ENCODE results near the gene TBX21. TPM values are rescaled to one million over a fixed set of nuclear protein-coding genes. Genes with fewer than 3 reads are reported as not detected.

The TBX21 gene
- total RNA-seq, 1 donor from 2014 or later = 0.32 TPM

GRCh38 chr17:47791025-47791424 lies 58.0 kb downstream of the TBX21 start:
- intact Hi-C loops (cut with DNase I) = no loop called here
- no peak for ATAC-seq (ENCODE audit: poor library complexity)
- DNase-seq = no peak

GRCh38 chr17:47792457-47792856 lies 59.4 kb downstream of the TBX21 start:
- ATAC-seq (ENCODE audit: poor library complexity) = no peak
- no peak for DNase-seq
- intact Hi-C loops (cut with DNase I) = no loop called here

GRCh38 chr17:47792979-47793378 lies 59.9 kb downstream of the TBX21 start:
- intact Hi-C loops (cut with DNase I) = no loop called here
- ATAC-seq (ENCODE audit: poor library complexity) (no peak), DNase-seq (no peak)

Other genes starting within 250 kb of the TBX21 start
- gene NPEPPS, start 202.1 kb upstream of the TBX21 start, total RNA-seq = 97.3 TPM
- 160 TPM for gene KPNB1, start 83.3 kb upstream of the TBX21 start, total RNA-seq
- 16.3 TPM for gene TBKBP1, start 39.1 kb upstream of the TBX21 start, total RNA-seq
- gene OSBPL7, start 88.6 kb downstream of the TBX21 start, total RNA-seq = 4.8 TPM
- 53.5 TPM for gene MRPL10, start 98.3 kb downstream of the TBX21 start, total RNA-seq
- gene LRRC46, start 98.4 kb downstream of the TBX21 start, total RNA-seq = 0.19 TPM
- gene SCRN2, start 108.0 kb downstream of the TBX21 start, total RNA-seq = 24.2 TPM
- 0.08 TPM for gene SP6, start 117.9 kb downstream of the TBX21 start, total RNA-seq
- 12.4 TPM for gene SP2, start 163.0 kb downstream of the TBX21 start, total RNA-seq
- 28.2 TPM for gene PNPO, start 208.3 kb downstream of the TBX21 start, total RNA-seq
- gene PRR15L, start 224.6 kb downstream of the TBX21 start, total RNA-seq = not detected
- gene CDK5RAP3, start 237.9 kb downstream of the TBX21 start, total RNA-seq = 50.3 TPM